A204.1 (cell line): ENCODE results near the gene GAS7.
"Not testable (repeated sequence)": the region's sequence is repeated elsewhere in the genome, so short reads cannot be mapped to it uniquely, and the experiment has no call there.

Source experiments
- FAIRE-seq: peaks from 2 replicates; lab custom pipeline; 2012; peaks lifted over from hg19 to GRCh38; lab: Jason Lieb, UNC

GAS7 gene

DNA sequence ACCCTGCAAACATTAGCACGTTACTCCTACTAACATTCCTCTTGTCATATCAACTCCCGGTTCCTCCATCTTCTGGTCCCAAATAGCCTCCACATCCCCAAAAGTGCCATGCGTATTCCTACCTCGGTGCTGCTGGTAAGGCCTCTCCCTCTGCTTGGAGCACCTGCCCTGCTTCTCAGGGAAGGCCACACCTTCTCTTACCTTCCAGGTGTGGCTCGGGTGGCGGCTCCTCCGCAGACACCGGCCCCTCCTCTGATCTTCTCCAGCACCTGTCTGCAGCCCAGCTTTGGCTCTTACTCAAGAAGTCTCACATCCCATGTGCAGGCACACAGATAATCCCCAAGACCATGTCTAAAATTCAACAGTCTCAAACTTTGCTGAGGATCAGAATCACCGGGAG lies 92.3 kb downstream of the GAS7 start:
- FAIRE-seq, result no peak

DNA sequence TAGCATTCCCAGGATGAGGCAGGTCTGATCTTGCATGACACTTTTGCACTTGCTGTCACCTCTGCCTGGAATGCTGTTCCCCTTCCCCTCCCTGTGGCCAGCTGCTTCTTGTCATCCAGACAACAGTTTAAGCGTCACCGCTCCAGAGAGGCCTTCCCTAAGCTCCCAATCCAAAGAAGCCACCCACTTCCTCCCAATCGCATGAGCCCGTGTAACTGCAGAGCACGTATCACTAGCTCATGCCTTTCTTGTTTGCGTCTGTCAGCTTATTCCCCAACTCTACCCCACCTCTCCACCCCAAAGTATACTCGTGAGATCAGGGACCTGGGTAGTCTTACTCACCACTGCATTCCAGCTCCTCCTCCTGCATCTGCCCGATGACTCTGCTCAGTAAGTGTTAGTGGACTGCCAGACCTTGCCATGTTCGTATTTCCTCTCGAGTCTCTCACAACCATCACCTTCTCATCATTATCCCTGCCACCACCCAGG lies 92.8 kb downstream of the GAS7 start:
- no peak for FAIRE-seq

DNA sequence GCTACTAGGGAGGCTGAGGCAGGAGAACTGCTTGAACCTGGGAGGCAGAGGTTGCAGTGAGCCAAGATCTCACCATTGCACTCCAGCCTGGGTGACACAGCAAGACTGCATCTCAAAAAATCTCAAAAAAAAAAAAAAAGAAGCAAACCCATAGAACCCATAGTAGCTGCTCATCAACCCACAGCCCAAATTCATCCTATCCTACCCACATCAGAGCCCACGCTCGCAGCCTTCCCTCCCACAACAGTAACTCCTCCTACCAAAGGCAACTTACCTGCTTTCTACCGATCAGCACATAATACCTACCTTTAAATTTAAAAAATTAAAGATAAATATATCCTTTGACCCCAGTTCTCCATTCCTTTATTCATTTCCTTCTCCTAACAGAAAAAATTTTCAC lies 94.7 kb downstream of the GAS7 start:
- no peak for FAIRE-seq

DNA sequence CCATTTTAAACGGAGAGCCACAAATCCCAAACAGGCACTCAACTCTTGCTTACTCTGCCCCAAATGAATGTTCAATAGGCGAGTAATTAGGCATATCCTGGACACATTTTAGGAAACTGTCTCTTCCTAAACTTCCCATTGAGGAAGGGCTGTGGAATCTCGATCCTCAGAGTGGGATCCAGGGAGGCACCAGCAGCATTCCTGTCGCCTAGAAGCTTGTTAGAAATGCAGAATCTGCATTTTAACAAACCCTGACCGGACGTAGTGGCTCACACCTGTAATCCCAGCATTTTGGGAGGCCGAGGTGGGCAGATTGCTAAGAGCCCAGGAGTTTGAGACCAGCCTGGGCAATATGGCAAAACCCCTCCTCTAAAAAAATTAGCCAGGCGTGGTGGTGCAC lies 95.6 kb downstream of the GAS7 start:
- FAIRE-seq, result no peak

DNA sequence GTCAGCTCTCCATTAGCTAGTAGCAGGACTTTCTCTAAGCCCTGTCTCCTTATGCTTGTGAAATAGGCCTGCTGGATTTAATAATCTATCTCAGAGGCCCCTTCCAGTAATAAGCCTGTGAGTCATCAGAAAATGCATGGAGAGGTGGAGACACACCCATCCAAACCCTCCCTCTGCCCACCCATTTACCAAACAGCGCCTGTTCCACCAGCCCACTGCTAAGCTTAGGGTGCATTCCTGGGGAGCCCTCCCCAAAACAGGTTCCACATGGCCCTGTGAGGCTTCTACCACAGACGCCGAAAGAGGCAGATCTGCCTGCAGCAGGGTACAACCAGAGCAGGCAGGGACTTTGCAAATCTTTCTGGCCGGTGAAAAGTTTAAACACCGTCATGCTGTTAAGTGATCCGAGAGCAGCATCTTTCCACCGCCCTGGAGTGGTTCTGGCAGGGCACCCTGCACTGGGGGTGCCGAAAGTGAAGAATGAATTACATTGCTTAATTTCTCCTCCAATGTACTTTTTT lies 99.3 kb downstream of the GAS7 start:
- FAIRE-seq, result no peak

DNA sequence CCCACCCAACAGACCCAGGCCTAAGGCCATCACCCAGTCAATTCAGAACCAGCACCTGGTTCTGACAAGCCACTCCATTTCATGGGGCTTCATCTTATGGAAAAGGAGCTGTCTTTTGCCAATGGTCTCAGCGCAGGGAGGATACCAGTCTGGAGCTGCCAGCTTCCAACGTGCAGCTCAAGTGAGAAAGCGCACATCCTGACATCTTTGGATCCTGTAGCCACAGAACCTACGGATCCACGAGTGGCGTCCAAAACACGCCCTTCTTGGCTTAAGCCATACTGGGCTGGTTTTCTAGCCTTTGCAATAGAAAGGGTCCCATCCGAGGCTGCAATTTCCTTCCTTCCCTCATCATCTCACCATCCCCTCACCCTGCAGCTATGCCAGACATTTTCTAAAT lies 101.8 kb downstream of the GAS7 start:
- no peak for FAIRE-seq

DNA sequence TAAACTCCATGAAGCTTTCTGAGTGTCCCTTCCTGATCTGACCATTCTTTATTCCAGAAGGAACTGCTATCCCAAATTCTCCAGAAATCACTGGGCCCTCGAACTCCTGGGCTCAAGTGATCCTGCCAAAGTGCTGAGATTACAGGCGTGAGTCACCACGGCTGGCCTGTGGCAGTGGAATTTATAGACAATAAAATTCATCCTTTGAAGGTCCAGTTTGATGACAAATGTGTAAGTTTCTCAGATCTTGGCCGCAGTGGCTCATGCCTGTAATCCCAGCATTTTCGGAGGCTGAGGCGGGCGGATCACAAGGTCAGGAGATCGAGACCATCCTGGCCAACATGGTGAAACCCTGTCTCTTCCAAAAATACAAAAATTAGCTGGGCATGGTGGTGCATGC lies 103.1 kb downstream of the GAS7 start:
- FAIRE-seq, result not testable (repeated sequence)

DNA sequence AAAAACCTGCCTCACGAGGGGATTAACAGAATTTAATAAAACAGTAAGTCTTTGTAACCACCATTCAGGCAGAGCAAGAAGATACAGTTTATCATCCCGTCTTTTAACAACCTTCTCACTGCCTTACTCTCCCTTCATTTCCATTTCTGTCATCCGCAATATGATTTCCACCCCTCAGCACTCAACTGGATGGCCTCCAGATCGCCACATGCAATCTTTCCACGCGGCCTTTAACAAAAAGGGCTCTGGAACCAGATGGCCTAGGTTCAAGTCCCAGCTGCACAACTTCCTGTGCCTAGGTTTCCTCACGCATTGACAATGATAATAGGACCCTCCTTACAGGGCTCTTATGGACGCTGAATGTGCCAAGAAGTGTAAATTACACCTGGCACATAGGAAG lies 103.6 kb downstream of the GAS7 start:
- no peak for FAIRE-seq

DNA sequence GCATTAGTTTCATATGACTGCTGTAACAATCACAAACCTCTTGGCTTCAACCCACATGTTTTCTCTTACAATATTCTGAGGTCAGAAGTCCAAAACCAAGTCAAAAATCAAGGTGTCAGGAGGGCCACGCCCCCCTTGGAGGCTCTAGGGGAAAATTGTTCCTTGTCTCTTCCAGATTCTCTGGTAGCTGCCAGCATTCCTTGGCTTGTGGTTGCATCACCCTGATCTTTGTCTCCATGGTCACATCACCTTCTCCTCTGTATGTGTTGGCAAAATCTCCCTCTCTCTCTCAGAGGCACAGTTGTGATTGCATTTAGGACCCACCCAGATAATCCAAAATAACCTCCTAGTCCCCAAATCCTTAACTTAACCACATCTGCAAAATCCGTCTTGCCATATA lies 105.8 kb downstream of the GAS7 start:
- FAIRE-seq, result no peak

DNA sequence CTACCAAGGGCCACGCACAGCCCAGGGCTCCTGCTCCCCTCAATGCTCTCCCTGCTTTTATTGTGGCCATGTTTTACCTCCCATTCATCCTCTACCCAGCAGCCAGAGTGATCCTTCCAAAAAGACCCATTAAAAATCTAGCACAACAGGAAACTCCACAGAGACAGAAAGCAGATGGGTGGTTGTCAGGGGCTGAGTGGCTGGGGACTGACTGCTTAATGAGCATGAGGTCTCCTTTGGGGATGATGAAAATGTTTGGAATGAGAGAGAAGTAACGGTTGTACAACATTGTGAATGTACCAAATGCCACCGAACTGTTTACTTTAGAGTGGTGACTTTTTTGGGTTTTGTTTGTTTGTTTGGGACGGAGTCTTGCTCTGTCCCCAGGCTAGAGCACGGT lies 107.4 kb downstream of the GAS7 start:
- no peak for FAIRE-seq

DNA sequence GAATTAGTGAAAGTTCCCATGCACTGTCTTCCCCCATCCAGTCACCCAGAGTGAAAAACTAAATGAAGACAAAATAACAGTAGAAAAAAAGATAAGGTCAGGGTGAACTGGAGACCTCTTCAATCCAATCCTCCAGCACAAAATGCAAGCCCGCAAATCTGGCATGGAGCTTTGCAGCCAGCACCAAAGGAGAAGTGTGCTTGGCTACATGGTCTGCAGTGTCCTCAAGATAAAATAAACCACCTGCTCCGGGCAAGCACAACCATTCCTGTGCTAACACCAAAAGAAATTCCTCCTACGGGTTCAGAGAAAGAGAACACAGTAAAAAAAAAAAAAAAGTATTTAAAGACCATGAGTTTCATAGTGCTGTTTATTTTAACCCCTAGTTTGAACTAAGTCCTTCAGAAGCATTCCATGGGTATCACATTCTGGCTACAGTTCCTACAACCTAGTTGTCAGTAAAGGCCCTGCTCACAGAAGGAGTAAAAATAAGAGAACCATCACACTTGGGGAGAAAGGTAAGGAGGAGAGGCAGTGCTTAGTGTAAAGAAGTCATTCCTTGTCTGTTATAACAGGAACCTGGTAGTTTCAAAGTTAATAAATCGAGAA lies 109.1 kb downstream of the GAS7 start:
- no peak for FAIRE-seq

DNA sequence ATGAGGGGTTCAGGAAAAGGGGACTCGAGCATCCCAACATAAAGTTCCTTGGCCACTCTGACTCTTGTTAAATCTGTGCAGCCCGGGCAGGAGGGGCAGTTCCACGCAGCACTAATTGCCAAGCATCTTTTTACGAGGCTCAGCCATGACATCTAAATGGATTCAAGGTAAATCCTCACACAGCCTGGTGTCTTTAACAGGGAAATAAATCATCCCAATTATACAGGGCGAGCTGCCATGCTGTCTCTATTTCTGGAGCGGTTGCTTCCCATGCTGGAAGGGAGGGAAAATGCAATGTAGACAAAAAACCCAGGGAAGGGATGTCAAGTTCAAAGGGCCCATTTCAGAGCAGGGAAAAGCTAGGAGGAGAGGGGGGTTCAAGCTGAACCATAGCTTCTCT lies 110.0 kb downstream of the GAS7 start:
- FAIRE-seq, result no peak

DNA sequence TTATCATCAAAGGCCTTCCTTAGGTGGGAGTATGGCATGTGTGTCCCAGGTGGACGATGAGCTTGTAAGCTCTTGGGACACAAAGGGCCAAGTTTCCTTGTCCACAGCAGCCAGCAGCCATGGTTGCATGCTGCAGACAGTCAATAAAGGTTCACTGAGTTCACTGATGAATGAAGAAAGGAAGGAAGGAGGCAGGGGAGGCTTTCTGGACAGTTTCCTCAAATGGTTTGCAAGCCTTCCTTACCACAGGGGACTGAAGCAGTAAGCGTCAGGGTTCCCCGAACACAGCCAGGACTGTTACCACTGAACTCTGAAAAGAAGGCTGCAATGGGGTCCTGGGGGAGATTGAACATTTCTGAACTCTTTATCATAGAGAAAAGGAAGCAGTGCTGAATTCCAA lies 111.1 kb downstream of the GAS7 start:
- FAIRE-seq, result no peak

DNA sequence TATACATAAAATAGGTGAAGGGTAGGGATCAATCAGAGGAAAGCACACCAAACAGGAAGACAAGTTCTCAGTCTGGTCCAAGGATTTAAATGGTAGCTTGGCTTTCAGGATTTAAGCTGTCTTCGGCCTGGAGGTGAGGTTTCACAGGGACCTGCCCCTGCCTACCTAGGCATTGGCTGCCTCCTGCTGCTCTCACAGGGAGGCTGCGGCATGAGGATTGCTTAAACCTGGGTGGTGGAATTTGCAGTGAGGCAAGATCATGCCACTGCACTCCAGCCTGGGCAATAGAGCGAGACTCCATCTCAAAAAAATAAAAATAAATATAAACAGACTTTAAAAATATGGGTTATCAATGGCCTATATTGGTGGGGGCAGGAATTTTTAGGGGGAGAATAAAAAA lies 114.5 kb downstream of the GAS7 start:
- no peak for FAIRE-seq

DNA sequence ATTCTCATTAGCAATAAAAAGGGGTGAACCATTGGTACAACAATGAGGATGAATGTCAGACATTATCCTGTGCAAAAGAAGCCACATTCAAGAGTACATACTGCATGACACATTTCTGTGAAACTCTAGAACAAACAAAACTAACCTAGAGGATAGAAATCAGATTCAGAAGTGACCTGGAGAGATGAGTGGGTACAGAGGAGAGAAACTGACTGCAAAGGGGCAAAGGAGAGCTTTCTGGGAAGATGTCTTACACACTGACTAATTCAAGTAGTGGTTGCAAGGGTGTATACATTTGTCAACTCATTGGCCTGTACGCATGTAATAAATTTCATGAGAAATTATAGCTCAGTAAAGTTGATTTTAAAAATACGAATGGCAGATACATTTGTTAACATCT lies 115.6 kb downstream of the GAS7 start:
- no peak for FAIRE-seq

DNA sequence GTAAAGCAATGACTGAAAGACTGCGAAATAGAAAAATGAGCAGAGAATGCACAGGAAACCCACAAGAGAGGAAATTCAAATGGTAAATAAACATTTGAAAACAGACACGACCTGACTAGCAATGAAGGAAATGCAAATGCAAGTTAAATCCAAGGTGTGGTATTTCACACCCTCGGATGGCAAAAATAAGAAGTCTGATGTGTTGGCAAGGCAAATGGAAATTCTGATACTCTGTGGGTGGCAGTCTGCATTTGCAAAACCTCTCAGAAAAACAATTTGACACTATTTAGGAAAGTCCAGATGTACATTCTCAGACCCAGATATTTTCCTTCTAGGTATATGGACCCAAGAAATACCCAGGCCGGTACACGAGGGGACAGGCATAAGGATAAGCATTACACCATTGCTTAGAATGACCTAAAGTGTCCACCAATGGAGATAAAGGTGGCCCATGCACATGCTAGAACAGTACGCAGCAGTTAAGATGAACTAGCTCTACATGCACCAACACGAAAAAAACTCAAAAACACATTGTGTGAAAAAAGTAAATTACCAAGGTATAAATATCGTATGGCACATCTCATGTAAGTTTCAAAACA lies 116.7 kb downstream of the GAS7 start:
- no peak for FAIRE-seq

DNA sequence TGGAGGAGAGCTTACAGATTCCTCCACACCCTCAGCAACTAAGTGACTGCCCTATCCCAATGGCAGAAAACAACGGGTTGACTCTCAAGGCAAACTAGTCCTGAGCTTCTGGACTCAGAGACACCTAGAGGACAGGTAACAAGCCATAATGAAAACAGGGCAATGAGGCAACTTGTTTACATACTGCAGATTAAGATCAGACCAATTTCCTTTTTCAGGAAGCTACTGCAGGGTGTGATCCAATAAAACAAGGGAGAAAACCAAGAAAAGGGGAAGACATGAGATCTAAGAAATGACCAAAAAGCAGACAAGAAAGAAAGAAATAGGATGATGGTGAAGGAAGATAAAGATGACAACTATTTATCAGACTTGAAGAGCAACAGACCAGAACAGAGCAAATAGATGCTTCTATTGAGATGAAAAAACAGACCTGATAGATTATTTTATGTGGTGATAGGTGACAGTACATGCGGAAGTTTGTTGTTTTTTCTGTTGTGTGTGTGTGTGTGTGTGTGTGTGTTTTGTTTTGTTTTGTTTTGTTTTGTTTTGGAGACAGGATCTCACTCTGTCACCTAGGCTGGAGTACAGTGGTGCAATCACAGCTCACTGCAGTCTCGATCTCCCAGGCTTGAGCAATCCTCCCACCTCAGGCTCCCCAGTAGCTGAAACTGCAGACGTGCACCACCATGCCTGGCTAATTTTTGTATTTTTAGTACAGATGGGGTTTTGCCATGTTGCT lies 120.7 kb downstream of the GAS7 start:
- FAIRE-seq, result no peak

DNA sequence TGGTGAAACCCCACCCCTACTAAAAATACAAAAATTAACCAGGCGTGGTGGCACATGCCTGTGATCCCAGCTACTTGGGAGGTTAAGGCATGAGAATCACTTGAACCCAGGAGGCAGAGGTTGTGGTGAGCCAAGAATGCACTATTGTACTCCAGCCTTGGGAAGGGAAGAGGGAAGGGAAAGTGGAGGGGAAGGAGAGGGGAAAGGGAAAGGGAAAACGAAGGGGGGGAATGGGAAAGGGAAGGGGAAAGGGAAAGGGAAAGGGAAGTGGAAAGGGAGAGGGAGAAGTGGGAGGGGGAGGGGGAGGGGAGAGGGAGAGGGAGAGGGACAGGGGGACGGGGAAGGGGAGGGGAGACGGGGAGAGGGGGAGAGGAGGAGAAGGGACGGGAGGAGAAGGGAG lies 122.5 kb downstream of the GAS7 start:
- FAIRE-seq, result no peak

DNA sequence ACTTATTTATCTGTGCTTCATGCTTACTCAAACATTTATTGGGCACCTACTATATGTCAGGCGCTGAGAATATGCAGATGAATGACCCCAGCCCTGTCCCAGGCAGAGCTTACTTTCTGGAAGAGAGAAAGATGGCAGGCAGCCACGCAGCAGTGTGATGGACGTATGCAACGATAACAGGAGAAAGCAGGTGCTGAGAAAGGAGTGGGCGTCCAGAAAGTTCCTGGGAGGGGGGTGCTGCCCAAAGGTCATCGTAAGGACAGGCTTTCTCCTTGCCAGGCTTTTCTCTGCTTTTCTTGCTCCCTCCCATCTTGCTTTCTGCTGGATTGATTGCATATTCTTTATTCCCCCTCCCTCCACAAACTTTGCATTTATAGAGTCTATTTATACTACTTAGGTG lies 124.5 kb downstream of the GAS7 start:
- FAIRE-seq, result no peak

DNA sequence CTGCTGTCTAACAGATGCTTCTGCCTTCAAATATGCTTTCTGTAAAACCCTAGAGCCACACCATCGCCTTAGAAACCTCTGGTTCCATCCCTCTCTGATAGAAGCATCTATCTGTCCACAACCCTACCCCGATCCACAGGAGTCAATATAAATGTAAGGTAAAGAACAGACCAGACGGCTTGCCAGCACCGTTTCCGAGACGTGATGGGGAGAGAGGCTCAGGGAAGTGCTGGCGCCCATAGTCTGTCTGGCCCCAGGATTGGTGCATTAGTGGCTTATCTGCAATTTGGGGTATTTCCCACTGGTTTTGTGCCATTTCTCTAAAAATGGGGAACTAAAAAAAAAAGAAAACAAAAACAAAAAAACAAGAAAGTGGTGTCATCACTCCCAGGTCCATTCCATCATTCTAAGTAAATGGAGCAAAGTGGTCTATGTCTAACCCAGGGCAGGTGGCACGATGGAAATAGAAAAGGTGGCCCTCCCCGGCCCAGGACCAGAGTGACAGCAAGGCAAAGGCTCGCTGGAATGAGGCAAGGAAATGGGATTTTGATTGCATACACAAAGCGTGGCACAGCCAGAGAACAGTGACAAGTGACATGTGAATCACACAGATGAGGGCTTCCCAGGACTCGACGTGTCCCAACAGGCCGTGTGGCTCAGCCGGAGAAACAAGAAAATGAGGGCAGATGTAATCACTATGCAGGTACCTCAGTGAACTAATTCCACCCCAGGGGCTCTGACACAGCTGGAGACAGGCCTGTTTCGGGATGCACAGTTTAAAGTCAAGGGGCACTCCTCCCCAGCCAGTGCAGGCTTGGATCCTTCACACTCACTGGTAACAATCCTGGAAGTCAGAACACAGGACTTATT lies 125.6 kb downstream of the GAS7 start:
- no peak for FAIRE-seq

DNA sequence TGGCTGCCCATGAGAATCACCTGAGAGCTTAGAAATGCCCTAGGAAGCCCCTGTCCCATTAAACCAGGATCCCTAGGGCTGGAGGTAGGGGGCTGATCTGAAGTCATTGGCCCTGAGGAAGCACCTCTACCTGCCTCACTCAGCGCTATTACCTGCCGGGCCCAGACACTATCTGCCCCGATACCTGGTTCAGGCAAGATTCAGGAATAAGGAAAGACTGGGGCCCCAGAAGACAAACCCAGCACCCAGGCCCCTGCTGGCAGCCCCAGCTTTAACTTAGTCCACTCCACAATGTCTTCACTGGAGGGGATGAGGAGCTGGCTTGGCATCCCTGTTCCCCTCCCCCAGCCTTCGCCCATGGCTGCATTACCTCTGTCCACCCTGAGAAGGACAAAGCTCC lies 126.3 kb downstream of the GAS7 start:
- no peak for FAIRE-seq

DNA sequence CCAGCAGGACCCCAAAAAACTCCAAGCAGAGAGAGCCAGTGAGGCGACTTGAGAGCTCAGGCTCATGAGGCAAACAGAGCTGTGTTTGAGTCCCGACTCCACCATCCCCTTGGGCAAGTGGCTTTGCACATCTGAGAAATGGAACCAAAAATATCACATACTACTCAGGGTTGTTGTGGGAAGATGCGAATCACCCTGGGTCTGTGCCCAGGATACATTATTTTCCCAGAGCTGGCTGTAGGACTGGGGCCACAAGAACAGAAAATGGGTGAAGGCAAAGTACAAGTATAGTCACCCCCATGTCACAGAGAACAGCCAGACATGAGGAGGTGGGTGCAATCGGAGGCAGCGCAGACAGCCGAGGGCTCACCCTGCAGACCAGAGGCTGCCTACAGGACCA lies 127.3 kb downstream of the GAS7 start:
- no peak for FAIRE-seq

DNA sequence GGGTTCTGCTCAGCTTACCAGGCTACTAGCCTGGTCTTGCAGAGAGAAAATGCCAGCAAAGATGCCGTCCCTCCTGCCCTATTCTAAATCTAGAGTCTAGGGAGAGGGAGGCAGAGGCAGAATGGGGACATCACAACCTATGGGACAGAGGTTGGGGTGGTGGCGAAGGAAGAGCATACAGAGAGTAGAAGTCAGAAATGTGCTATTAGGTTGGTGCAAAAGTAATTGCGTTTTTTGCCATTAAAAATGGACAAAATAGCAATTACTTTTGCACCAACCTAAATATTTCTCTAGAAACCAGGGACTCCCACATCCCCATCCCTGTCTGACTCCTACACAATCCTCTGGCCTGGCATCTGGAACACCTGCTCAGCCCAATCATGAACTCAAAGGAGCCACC lies 127.7 kb downstream of the GAS7 start:
- FAIRE-seq, result no peak
